IMR-90 (cell line): ENCODE measurements around the gene CFD. TPM values are rescaled to one million over a fixed set of nuclear protein-coding genes. Genes with fewer than 3 reads are reported as not detected.
"Not testable (repeated sequence)": the region's sequence is repeated elsewhere in the genome, so short reads cannot be mapped to it uniquely, and the experiment has no call there.

Experiments
- ATAC-seq: fragments of 200-7000 bp; cut with Tn5 transposase; 2 replicates; pipeline ENCODE4 v1.9.1; 2020; ENCODE audit warnings: low read depth, mild to moderate bottlenecking, moderate library complexity
- BruUV-seq: library from RNA; stranded (reverse); fragments of 400-500 nt; replicated peaks from 2 replicates; lab custom pipeline; 2021; lab: Mats Ljungman, UMichigan
- CTCF ChIA-PET: fragments of 300-600 bp; formaldehyde crosslinking; extraction: SDS; loops from one replicate; lab custom pipeline; 2021; ENCODE audit warnings: antibody characterized with exemption; lab: Yijun Ruan, JAX
- POLR2A ChIA-PET: fragments of 300-600 bp; sonication (Branson Sonifier 250); formaldehyde crosslinking; loops from one replicate; lab custom pipeline; 2022; ENCODE audit warnings: antibody characterized with exemption; ENCODE audit not compliant: unreplicated experiment; lab: Charles Lee
- DNase-seq: peaks from one replicate; pipeline ENCODE4 v3.0.0; 2013
- H2AFZ ChIP-seq: replicated peaks from 2 replicates; pipeline ENCODE3; 2013; ENCODE audit warnings: low read length, mild to moderate bottlenecking; ENCODE audit not compliant: poor library complexity
- H2AK5ac ChIP-seq: 2 replicates; pipeline ENCODE4 v1.6.1; 2013; ENCODE audit warnings: low read depth, low read length, inconsistent platforms
- H2AK9ac ChIP-seq: replicated peaks from 2 replicates; pipeline ENCODE3; 2013; ENCODE audit warnings: mild to moderate bottlenecking, low read depth, low read length, moderate library complexity; ENCODE audit not compliant: poor library complexity
- H2BK120ac ChIP-seq: 2 replicates; pipeline ENCODE4 v1.6.1; 2013; ENCODE audit warnings: low read depth, low read length, inconsistent platforms
- H2BK15ac ChIP-seq: 3 replicates; pipeline ENCODE4 v1.6.1; 2013; ENCODE audit warnings: low read depth, low read length, inconsistent platforms
- H2BK20ac ChIP-seq: 2 replicates; pipeline ENCODE4 v1.6.1; 2013; ENCODE audit warnings: low read depth, mild to moderate bottlenecking, inconsistent platforms, low read length, moderate library complexity
- H2BK5ac ChIP-seq: 2 replicates; pipeline ENCODE4 v1.6.1; 2013; ENCODE audit warnings: mild to moderate bottlenecking, low read depth, low read length, inconsistent platforms; ENCODE audit not compliant: poor library complexity, severe bottlenecking
- H3K14ac ChIP-seq: replicated peaks from 2 replicates; pipeline ENCODE4 v1.6.1; 2013; ENCODE audit warnings: low read depth, low read length, inconsistent platforms
- H3K18ac ChIP-seq: 2 replicates; pipeline ENCODE4 v1.6.1; 2013; ENCODE audit warnings: low read depth, low read length, control low read depth
- H3K23ac ChIP-seq: 2 replicates; pipeline ENCODE4 v1.6.1; 2013; ENCODE audit warnings: low read depth, low read length, inconsistent platforms
- H3K27ac ChIP-seq: 2 replicates; pipeline ENCODE4 v1.5.1; 2013; ENCODE audit warnings: mild to moderate bottlenecking, control low read depth, low read length; ENCODE audit not compliant: insufficient read depth
- H3K27me3 ChIP-seq: 2 replicates; pipeline ENCODE4 v1.6.1; 2013; ENCODE audit warnings: low read length; ENCODE audit not compliant: control insufficient read depth, insufficient read depth
- H3K36me3 ChIP-seq: 2 replicates; pipeline ENCODE4 v1.6.1; 2013; ENCODE audit warnings: low read length, mixed read lengths; ENCODE audit not compliant: control insufficient read depth, insufficient read depth
- H3K4ac ChIP-seq: 2 replicates; pipeline ENCODE4 v1.6.1; 2013; ENCODE audit warnings: low read depth, low read length, inconsistent platforms
- H3K4me1 ChIP-seq: 2 replicates; pipeline ENCODE4 v1.6.1; 2013; ENCODE audit warnings: low read length, mixed read lengths; ENCODE audit not compliant: control insufficient read depth, insufficient read depth
- H3K4me2 ChIP-seq: 2 replicates; pipeline ENCODE4 v1.6.1; 2013; ENCODE audit warnings: low read depth, mild to moderate bottlenecking, control low read depth, low read length, moderate library complexity
- H3K4me3 ChIP-seq: 2 replicates; pipeline ENCODE4 v1.5.1; 2013; ENCODE audit warnings: low read depth, mild to moderate bottlenecking, control low read depth, low read length, moderate library complexity; ENCODE audit not compliant: insufficient read depth
- H3K56ac ChIP-seq: 2 replicates; pipeline ENCODE4 v1.6.1; 2013; ENCODE audit warnings: low read length, inconsistent platforms; ENCODE audit not compliant: insufficient read depth; ENCODE audit errors: extremely low read depth
- H3K79me1 ChIP-seq, 2 experiments: 2 replicates each; pipeline ENCODE4 v1.6.1; 2013; ENCODE audit warnings: low read length in 2 of 2, inconsistent platforms in 1 of 2, low read depth in 1 of 2
- H3K9ac ChIP-seq: 2 replicates; pipeline ENCODE4 v1.6.1; 2013; ENCODE audit warnings: low read depth, low read length, control low read depth
- H3K9me1 ChIP-seq: 2 replicates; pipeline ENCODE4 v1.6.1; 2013; ENCODE audit warnings: low read length, inconsistent platforms; ENCODE audit not compliant: insufficient read depth
- H3K9me3 ChIP-seq: 2 replicates; pipeline ENCODE4 v1.6.1; 2013; ENCODE audit warnings: low read length; ENCODE audit not compliant: control insufficient read depth, insufficient read depth
- H4K20me1 ChIP-seq: 2 replicates; pipeline ENCODE4 v1.6.1; 2013; ENCODE audit warnings: low read length, inconsistent platforms; ENCODE audit not compliant: insufficient read depth
- H4K5ac ChIP-seq: 2 replicates; pipeline ENCODE4 v1.6.1; 2013; ENCODE audit warnings: mild to moderate bottlenecking, low read depth, low read length, control low read depth
- H4K8ac ChIP-seq, 2 experiments: 2 replicates each; pipeline ENCODE4 v1.6.1; 2013; ENCODE audit warnings: low read depth in 2 of 2, low read length in 2 of 2, control low read depth in 1 of 2, inconsistent platforms in 1 of 2
- H4K91ac ChIP-seq: 2 replicates; pipeline ENCODE4 v1.6.1; 2013; ENCODE audit warnings: low read depth, low read length, inconsistent platforms; ENCODE audit not compliant: insufficient read depth
- WGBS, 2 experiments: methylation state at CpG; one replicate each; pipeline versions ENCODE4 v1.1.5 to v1.1.7; 2013; ENCODE audit warnings: missing lambda C conversion rate in 2 of 2; ENCODE audit not compliant: insufficient read length in 1 of 2; ENCODE audit errors: extremely low coverage in 2 of 2; 5-methylcytosine and 5-hydroxymethylcytosine counted together
- dilution Hi-C: fragments of 300-500 bp; cut with HindIII; formaldehyde crosslinking; loops from one replicate; pipeline ENCODE4 v1.14.3; 2018; ENCODE audit warnings: low sequenced_read_pairs; ENCODE audit not compliant: unreplicated experiment
- in situ Hi-C: fragments of 300-500 bp; cut with MboI; formaldehyde crosslinking; loops from 3 replicates; pipeline ENCODE4 v1.14.3; 2019; ENCODE audit warnings: low sequenced_read_pairs, inconsistent platforms, mixed read lengths
- intact Hi-C: fragments of 100-400 bp; cut with micrococcal nuclease; formaldehyde crosslinking; loops from 2 replicates; pipeline ENCODE4 v1.10.0; 2022
- polyA plus RNA-seq, 3 experiments: library from polyadenylated mRNA; depleted of rRNA; stranded (reverse); fragments of >200 nt; gene quantifications; 2 replicates each; pipeline ENCODE4 v1.2.3, GENCODE V29; 2012; ENCODE audit warnings: low replicate concordance in 1 of 3
- total RNA-seq: library from RNA; depleted of rRNA; stranded (reverse); fragments of >200 nt; gene quantifications from 2 replicates; pipeline ENCODE4 v1.2.3, GENCODE V29; 2012

Gene CFD
- total and polyA plus RNA-seq, 2 of the 4 experiments (the other 2 are of a cell fraction) = 1.4 to 2.8 TPM

DNA sequence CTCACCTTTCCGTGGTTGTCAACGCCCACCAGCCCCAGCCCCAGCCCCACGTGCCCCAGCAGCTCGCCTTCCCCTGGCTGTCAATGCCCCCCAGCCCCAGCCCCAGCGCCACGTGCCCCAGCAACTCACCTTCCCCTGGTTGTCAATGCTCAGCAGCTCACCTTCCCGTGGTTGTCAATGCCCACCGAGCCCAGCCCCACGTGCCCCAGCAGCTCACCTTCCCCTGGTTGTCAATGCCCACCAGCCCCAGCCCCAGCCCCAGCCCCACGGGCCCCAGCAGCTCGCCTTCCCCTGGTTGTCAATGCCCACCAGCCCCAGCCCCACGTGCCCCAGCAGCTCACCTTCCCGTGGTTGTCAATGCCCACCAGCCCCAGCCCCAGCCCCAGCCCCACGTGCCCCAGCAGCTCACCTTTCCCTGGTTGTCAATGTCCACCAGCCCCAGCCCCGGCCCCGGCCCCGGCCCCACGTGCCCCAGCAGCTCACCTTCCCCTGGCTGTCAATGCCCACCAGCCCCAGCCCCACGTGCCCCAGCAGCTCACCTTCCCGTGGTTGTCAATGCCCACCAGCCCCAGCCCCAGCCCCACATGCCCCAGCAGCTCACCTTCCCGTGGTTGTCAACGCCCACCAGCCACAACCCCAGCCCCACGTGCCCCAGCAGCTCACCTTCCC, 18.7 kb downstream of the CFD start:
- H2BK120ac ChIP-seq, BruUV-seq, H3K4me1 ChIP-seq, H3K4me2 ChIP-seq, H3K4me3 ChIP-seq, H4K8ac ChIP-seq, H2AK5ac ChIP-seq, H2AK9ac ChIP-seq, intact Hi-C loops, CTCF ChIA-PET, H2BK20ac ChIP-seq, H3K18ac ChIP-seq, H3K27ac ChIP-seq, H3K9me3 ChIP-seq, dilution Hi-C loops, ATAC-seq, H3K9me1 ChIP-seq, H2BK15ac ChIP-seq, H3K79me1 ChIP-seq, H4K5ac ChIP-seq, in situ Hi-C loops, H3K27me3 ChIP-seq, POLR2A ChIA-PET, H3K9ac ChIP-seq, H2BK5ac ChIP-seq, H4K91ac ChIP-seq, H2AFZ ChIP-seq, H3K4ac ChIP-seq, DNase-seq, H3K14ac ChIP-seq, H3K56ac ChIP-seq, H3K23ac ChIP-seq: not testable (repeated sequence)
- Histone ChIP-seq H4K20me1 (peaks cover 10% of the 10 kb centered on the region), H3K36me3 (peaks cover 63% of the 10 kb centered on the region)
- 92% methylated on average over 2 of the region's 23 CpGs; no CpG with 5 or more reads in 1 of the 2 experiments for WGBS, 2 experiments

DNA sequence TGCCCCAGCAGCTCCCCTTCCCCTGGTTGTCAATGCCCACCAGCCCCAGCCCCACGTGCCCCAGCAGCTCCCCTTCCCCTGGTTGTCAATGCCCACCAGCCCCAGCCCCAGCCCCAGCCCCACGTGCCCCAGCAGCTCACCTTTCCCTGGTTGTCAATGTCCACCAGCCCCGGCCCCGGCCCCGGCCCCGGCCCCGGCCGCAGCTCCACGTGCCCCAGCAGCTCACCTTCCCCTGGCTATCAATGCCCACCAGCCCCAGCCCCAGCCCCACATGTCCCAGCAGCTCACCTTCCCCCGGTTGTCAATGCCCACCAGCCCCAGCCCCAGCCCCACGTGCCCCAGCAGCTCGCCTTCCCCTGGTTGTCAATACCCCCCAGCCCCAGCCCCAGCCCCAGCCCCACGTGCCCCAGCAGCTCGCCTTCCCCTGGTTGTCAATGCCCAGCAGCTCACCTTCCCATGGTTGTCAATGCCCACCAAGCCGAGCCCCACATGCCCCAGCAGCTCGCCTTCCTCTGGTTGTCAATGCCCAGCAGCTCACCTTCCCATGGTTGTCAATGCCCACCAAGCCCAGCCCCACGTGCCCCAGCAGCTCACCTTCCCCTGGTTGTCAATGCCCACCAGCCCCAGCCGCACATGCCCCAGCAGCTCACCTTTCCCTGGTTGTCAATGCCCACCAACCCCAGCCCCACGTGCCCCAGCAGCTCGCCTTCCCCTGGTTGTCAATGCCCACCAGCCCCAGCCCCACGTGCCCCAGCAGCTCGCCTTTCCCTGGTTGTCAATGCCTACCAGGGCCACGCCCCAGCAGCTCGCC, 19.5 kb downstream of the CFD start:
- H3K9me1 ChIP-seq, in situ Hi-C loops, H3K79me1 ChIP-seq, H2AK9ac ChIP-seq, H3K4me2 ChIP-seq, H2AK5ac ChIP-seq, H4K91ac ChIP-seq, H3K4me1 ChIP-seq, H3K18ac ChIP-seq, H3K27ac ChIP-seq, H2BK5ac ChIP-seq, H3K4me3 ChIP-seq, H3K9ac ChIP-seq, H2AFZ ChIP-seq, intact Hi-C loops, H3K4ac ChIP-seq, DNase-seq, H3K23ac ChIP-seq, H3K56ac ChIP-seq, CTCF ChIA-PET, H3K27me3 ChIP-seq, H2BK20ac ChIP-seq, H4K5ac ChIP-seq, H3K9me3 ChIP-seq, dilution Hi-C loops, H3K14ac ChIP-seq, H2BK15ac ChIP-seq, H4K8ac ChIP-seq, H2BK120ac ChIP-seq, BruUV-seq, ATAC-seq: not testable (repeated sequence)
- 78% methylated on average over 12 of the region's 24 CpGs; no CpG with 5 or more reads in 1 of the 2 experiments for WGBS, 2 experiments
- Histone ChIP-seq H4K20me1 (peaks cover 10% of the 10 kb centered on the region), H3K36me3 (peaks cover 67% of the 10 kb centered on the region)
- POLR2A ChIA-PET = interaction anchor here (0.6 kb wide), 1 partner anchor 30 kb away, joined by 4 read pairs; no protein-coding TSS in a partner anchor
